HepG2 (cell line): ENCODE results near the gene CAPZB. TPM values are rescaled to one million over a fixed set of nuclear protein-coding genes. Genes with fewer than 3 reads are reported as not detected.

Experiments used
- HHEX ChIP-seq: IDR thresholded peaks from 2 replicates; pipeline ENCODE4 v1.6.1; 2016; ENCODE audit warnings: control low read depth
- NFATC3 ChIP-seq: sonication (generic); formaldehyde crosslinking; IDR thresholded peaks from 2 replicates; pipeline ENCODE4 v1.5.1; 2020; ENCODE audit warnings: mild to moderate bottlenecking, missing genetic modification reagents
- NKX3-1 ChIP-seq: sonication (generic); formaldehyde crosslinking; IDR thresholded peaks from 2 replicates; pipeline ENCODE4 v1.5.0; 2020; ENCODE audit warnings: missing genetic modification reagents
- RARA ChIP-seq: IDR thresholded peaks from 2 replicates; pipeline ENCODE4 v1.6.1; 2016; ENCODE audit warnings: missing genetic modification reagents, missing compliant biosample characterization
- RXRA ChIP-seq: sonication (generic); formaldehyde crosslinking; IDR thresholded peaks from 2 replicates; pipeline ENCODE4 v1.5.1; 2020; ENCODE audit warnings: missing genetic modification reagents
- SKI ChIP-seq: fragments of 450-650 bp; IDR thresholded peaks from one replicate; pipeline ENCODE4 v1.6.1; 2018; ENCODE audit warnings: mild to moderate bottlenecking; ENCODE audit not compliant: partially characterized antibody
- SOX5 ChIP-seq: IDR thresholded peaks from 2 replicates; pipeline ENCODE4 v1.6.1; 2016; ENCODE audit warnings: borderline replicate concordance
- XRCC5 ChIP-seq: fragments of 200-400 bp; formaldehyde crosslinking; optimal IDR thresholded peaks from 2 replicates; pipeline ENCODE3; 2017; ENCODE audit warnings: mild to moderate bottlenecking, low read length
- ZC3H13 ChIP-seq: sonication (generic); formaldehyde crosslinking; IDR thresholded peaks from 2 replicates; pipeline ENCODE4 v1.8.1; 2023; ENCODE audit warnings: mild to moderate bottlenecking, missing genetic modification reagents, moderate library complexity
- ZFY ChIP-seq: sonication (generic); formaldehyde crosslinking; IDR thresholded peaks from 2 replicates; pipeline ENCODE4 v1.4.0; 2020; ENCODE audit warnings: missing genetic modification reagents
- ZNF180 ChIP-seq: sonication (generic); formaldehyde crosslinking; IDR thresholded peaks from 2 replicates; pipeline ENCODE4 v1.4.0; 2020; ENCODE audit warnings: low read depth, missing genetic modification reagents, borderline replicate concordance
- ZNF205 ChIP-seq: IDR thresholded peaks from 2 replicates; pipeline ENCODE4 v1.6.1; 2018; ENCODE audit warnings: missing biosample characterization, missing genetic modification reagents
- ZNF326 ChIP-seq: sonication (generic); formaldehyde crosslinking; IDR thresholded peaks from 2 replicates; pipeline ENCODE4 v1.4.0; 2020; ENCODE audit warnings: missing genetic modification reagents, borderline replicate concordance
- ZNF572 ChIP-seq: sonication (generic); formaldehyde crosslinking; IDR thresholded peaks from 2 replicates; pipeline ENCODE4 v1.5.1; 2020; ENCODE audit warnings: mild to moderate bottlenecking, missing genetic modification reagents
- ZNF598 ChIP-seq: sonication (generic); formaldehyde crosslinking; IDR thresholded peaks from 2 replicates; pipeline ENCODE4 v1.5.1; 2020; ENCODE audit warnings: mild to moderate bottlenecking, missing genetic modification reagents, borderline replicate concordance
- ZNF788 ChIP-seq: sonication (generic); formaldehyde crosslinking; IDR thresholded peaks from 2 replicates; pipeline ENCODE4 v1.5.0; 2020; ENCODE audit warnings: mild to moderate bottlenecking, missing genetic modification reagents, borderline replicate concordance
- polyA plus RNA-seq, 8 experiments: library from polyadenylated mRNA; depleted of rRNA in 3 of 8; stranded (reverse) in 7 of 8; unstranded in 1 of 8; fragments of >200 nt; fragmentation: Illumina TruSeq in 4 of 8; extraction: Trizol in 4 of 8; gene quantifications; 2 replicates each; pipeline versions ENCODE4 v1.2.1 to v1.2.3, GENCODE V29; 2011 to 2016; ENCODE audit warnings: low read depth in 4 of 8, missing spikeins in 1 of 8, mixed read lengths in 1 of 8; ENCODE audit not compliant: insufficient read depth in 1 of 8
- total RNA-seq, 5 experiments: library from RNA; depleted of rRNA; stranded (reverse); fragments of >200 nt; fragmentation: Illumina TruSeq; extraction: Trizol; gene quantifications; 2 replicates each; pipeline ENCODE4 v1.2.3, GENCODE V29; 2016; ENCODE audit warnings: low read depth in 1 of 5
- TF ChIP-seq, protein P1 (sequence below): sonication (generic); formaldehyde crosslinking; IDR thresholded peaks from 2 replicates; pipeline ENCODE4 v1.9.0; 2021; ENCODE audit warnings: missing genetic modification reagents, borderline replicate concordance
- TF ChIP-seq, protein P2 (sequence below): sonication (generic); formaldehyde crosslinking; IDR thresholded peaks from 2 replicates; pipeline ENCODE4 v1.4.0; 2020; ENCODE audit warnings: low read depth, mild to moderate bottlenecking, missing genetic modification reagents
- TF ChIP-seq, protein P3 (sequence below): sonication (generic); formaldehyde crosslinking; IDR thresholded peaks from 2 replicates; pipeline ENCODE4 v1.4.0; 2020; ENCODE audit warnings: mild to moderate bottlenecking, missing genetic modification reagents, borderline replicate concordance
- TF ChIP-seq, protein P4 (sequence below): sonication (generic); formaldehyde crosslinking; IDR thresholded peaks from 2 replicates; pipeline ENCODE4 v1.9.0; 2022; ENCODE audit warnings: missing genetic modification reagents, mild to moderate bottlenecking, borderline replicate concordance
- TF ChIP-seq, protein P5 (sequence below): sonication (generic); formaldehyde crosslinking; IDR thresholded peaks from 2 replicates; pipeline ENCODE4 v1.8.0; 2022; ENCODE audit warnings: mild to moderate bottlenecking, missing genetic modification reagents, moderate library complexity

CAPZB gene
- total and polyA plus RNA-seq, 2 of the 13 experiments (the other 11 are each of a cell fraction or from before 2014, with no cell fraction given) = 58.9 to 76.9 TPM

DNA sequence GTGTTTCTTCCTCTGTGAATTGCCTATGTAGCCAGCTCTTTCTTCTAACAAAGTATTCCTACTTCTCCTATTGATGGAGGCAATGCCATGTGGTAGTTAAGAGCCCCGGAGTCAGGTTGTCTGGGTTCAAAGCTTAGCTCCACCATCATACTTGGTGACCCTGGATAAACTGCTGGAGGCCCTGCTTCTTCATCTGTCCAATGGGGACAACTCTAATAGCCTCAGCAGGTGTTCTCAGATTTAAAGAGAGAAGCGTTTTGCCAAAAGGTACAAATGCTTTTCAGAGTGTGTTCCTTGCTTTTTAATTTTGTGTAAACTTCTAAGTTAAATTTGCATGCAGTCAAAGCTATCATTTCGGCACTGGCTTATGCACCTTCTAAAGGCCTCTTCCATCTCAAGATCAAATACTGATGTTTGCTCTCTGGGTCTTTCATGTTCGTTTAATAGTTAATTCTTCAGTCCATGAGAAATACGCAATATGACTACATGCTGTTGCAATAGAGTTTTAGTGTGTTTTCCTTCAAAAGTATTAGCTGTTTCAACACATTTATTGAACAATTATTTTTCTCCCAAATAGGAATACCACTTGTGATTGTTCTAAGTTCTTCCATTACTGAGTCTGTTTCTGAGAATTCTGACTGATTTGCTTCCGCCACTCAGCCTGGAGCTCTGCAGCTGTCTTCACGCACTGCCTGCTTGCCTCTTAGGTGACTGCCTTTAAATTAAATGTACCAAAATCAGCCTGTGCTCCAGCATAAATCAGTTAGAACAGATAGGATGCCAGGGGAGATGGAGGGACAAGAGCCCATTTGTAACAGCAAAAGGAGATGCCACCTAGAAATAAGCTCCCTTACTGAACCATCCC, 75.6 kb downstream of the CAPZB start (continued):
- TF ChIP-seq, protein P1, sequence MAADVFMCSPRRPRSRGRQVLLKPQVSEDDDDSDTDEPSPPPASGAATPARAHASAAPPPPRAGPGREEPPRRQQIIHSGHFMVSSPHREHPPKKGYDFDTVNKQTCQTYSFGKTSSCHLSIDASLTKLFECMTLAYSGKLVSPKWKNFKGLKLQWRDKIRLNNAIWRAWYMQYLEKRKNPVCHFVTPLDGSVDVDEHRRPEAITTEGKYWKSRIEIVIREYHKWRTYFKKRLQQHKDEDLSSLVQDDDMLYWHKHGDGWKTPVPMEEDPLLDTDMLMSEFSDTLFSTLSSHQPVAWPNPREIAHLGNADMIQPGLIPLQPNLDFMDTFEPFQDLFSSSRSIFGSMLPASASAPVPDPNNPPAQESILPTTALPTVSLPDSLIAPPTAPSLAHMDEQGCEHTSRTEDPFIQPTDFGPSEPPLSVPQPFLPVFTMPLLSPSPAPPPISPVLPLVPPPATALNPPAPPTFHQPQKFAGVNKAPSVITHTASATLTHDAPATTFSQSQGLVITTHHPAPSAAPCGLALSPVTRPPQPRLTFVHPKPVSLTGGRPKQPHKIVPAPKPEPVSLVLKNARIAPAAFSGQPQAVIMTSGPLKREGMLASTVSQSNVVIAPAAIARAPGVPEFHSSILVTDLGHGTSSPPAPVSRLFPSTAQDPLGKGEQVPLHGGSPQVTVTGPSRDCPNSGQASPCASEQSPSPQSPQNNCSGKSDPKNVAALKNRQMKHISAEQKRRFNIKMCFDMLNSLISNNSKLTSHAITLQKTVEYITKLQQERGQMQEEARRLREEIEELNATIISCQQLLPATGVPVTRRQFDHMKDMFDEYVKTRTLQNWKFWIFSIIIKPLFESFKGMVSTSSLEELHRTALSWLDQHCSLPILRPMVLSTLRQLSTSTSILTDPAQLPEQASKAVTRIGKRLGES (CRISPR knock-in tag) = no peak
- TF ChIP-seq ZNF180 (no peak), NKX3-1 (no peak), XRCC5 (no peak), SKI (no peak), RARA (CRISPR knock-in tag) (no peak; the same call in 1 of the 2 replicates), NFATC3 (CRISPR knock-in tag) (no peak), HHEX (CRISPR knock-in tag) (no peak), ZNF598 (CRISPR knock-in tag) (no peak), ZFY (no peak), ZC3H13 (CRISPR knock-in tag) (no peak), SOX5 (CRISPR knock-in tag) (no peak; the same call in 1 of the 2 replicates), ZNF788 (CRISPR knock-in tag) (no peak), ZNF326 (CRISPR knock-in tag) (no peak), RXRA (CRISPR knock-in tag) (no peak; the same call in 1 of the 2 replicates), ZNF205 (CRISPR knock-in tag) (no peak), ZNF572 (CRISPR knock-in tag) (no peak)
- TF ChIP-seq, protein P2, sequence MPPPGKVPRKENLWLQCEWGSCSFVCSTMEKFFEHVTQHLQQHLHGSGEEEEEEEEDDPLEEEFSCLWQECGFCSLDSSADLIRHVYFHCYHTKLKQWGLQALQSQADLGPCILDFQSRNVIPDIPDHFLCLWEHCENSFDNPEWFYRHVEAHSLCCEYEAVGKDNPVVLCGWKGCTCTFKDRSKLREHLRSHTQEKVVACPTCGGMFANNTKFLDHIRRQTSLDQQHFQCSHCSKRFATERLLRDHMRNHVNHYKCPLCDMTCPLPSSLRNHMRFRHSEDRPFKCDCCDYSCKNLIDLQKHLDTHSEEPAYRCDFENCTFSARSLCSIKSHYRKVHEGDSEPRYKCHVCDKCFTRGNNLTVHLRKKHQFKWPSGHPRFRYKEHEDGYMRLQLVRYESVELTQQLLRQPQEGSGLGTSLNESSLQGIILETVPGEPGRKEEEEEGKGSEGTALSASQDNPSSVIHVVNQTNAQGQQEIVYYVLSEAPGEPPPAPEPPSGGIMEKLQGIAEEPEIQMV (CRISPR knock-in tag) = no peak
- TF ChIP-seq, protein P3, sequence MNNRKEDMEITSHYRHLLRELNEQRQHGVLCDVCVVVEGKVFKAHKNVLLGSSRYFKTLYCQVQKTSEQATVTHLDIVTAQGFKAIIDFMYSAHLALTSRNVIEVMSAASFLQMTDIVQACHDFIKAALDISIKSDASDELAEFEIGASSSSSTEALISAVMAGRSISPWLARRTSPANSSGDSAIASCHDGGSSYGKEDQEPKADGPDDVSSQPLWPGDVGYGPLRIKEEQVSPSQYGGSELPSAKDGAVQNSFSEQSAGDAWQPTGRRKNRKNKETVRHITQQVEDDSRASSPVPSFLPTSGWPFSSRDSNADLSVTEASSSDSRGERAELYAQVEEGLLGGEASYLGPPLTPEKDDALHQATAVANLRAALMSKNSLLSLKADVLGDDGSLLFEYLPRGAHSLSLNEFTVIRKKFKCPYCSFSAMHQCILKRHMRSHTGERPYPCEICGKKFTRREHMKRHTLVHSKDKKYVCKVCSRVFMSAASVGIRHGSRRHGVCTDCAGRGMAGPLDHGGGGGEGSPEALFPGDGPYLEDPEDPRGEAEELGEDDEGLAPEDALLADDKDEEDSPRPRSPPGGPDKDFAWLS (CRISPR knock-in tag) = no peak
- TF ChIP-seq, protein P4, sequence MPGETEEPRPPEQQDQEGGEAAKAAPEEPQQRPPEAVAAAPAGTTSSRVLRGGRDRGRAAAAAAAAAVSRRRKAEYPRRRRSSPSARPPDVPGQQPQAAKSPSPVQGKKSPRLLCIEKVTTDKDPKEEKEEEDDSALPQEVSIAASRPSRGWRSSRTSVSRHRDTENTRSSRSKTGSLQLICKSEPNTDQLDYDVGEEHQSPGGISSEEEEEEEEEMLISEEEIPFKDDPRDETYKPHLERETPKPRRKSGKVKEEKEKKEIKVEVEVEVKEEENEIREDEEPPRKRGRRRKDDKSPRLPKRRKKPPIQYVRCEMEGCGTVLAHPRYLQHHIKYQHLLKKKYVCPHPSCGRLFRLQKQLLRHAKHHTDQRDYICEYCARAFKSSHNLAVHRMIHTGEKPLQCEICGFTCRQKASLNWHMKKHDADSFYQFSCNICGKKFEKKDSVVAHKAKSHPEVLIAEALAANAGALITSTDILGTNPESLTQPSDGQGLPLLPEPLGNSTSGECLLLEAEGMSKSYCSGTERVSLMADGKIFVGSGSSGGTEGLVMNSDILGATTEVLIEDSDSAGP (CRISPR knock-in tag) = no peak
- TF ChIP-seq, protein P5, sequence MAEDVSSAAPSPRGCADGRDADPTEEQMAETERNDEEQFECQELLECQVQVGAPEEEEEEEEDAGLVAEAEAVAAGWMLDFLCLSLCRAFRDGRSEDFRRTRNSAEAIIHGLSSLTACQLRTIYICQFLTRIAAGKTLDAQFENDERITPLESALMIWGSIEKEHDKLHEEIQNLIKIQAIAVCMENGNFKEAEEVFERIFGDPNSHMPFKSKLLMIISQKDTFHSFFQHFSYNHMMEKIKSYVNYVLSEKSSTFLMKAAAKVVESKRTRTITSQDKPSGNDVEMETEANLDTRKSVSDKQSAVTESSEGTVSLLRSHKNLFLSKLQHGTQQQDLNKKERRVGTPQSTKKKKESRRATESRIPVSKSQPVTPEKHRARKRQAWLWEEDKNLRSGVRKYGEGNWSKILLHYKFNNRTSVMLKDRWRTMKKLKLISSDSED = no peak
